Karpas-422 (cell line): ENCODE results near the gene ZNG1A. TPM values are rescaled to one million over a fixed set of nuclear protein-coding genes. Genes with fewer than 3 reads are reported as not detected.
"Not testable (repeated sequence)": the region's sequence is repeated elsewhere in the genome, so short reads cannot be mapped to it uniquely, and the experiment has no call there.

ENCODE experiments used
- DNase-seq: peaks from one replicate; pipeline ENCODE4 v3.0.0-alpha.2; 2015
- H2AFZ ChIP-seq: fragments of 200-600 bp; sonication (generic); 2 replicates; pipeline ENCODE4 v1.6.1; 2014; ENCODE audit warnings: antibody characterized with exemption, low read length, mixed read lengths
- H3K27ac ChIP-seq: fragments of 200-600 bp; sonication (generic); 2 replicates; pipeline ENCODE4 v1.5.1; 2014; ENCODE audit warnings: mild to moderate bottlenecking, low read length, moderate library complexity
- H3K27me3 ChIP-seq: fragments of 200-600 bp; sonication (generic); 2 replicates; pipeline ENCODE4 v1.6.1; 2014; ENCODE audit warnings: low read length, mixed read lengths
- H3K36me3 ChIP-seq: fragments of 200-600 bp; sonication (generic); 2 replicates; pipeline ENCODE4 v1.6.1; 2014; ENCODE audit warnings: low read length, mixed read lengths; ENCODE audit not compliant: insufficient read depth
- H3K4me1 ChIP-seq: fragments of 200-600 bp; sonication (generic); 2 replicates; pipeline ENCODE4 v1.6.1; 2014; ENCODE audit warnings: mild to moderate bottlenecking, low read length, mixed read lengths
- H3K4me2 ChIP-seq: fragments of 200-600 bp; sonication (generic); 2 replicates; pipeline ENCODE4 v1.6.1; 2014; ENCODE audit warnings: low read length, low read depth, mild to moderate bottlenecking; ENCODE audit not compliant: poor library complexity, severe bottlenecking
- H3K4me3 ChIP-seq: fragments of 200-600 bp; sonication (generic); 2 replicates; pipeline ENCODE4 v1.5.1; 2014; ENCODE audit warnings: mild to moderate bottlenecking, antibody characterized with exemption, low read length, mixed read lengths
- H3K79me2 ChIP-seq: fragments of 200-600 bp; sonication (generic); 2 replicates; pipeline ENCODE4 v1.6.1; 2014; ENCODE audit warnings: mild to moderate bottlenecking, low read length, mixed read lengths
- H3K9ac ChIP-seq: fragments of 200-600 bp; sonication (generic); 2 replicates; pipeline ENCODE4 v1.6.0; 2014; ENCODE audit warnings: low read length
- H3K9me2 ChIP-seq: fragments of 200-600 bp; sonication (generic), shearing (Covaris generic); replicated peaks from 2 replicates; pipeline ENCODE4 v1.6.0; 2014; ENCODE audit warnings: mild to moderate bottlenecking, low read length, moderate library complexity; ENCODE audit not compliant: insufficient read depth
- H3K9me3 ChIP-seq: fragments of 300-700, 200-600 bp; sonication (generic); 2 replicates; pipeline ENCODE4 v1.6.1; 2014; ENCODE audit warnings: low read length, mixed read lengths
- H4K20me1 ChIP-seq: fragments of 200-600 bp; sonication (generic); 2 replicates; pipeline ENCODE4 v1.6.1; 2014; ENCODE audit warnings: mild to moderate bottlenecking, antibody characterized with exemption, low read length, low read depth; ENCODE audit not compliant: insufficient read depth
- total RNA-seq: library from RNA; depleted of rRNA; stranded (reverse); fragments of >200 nt; shearing (Covaris generic); gene quantifications from 2 replicates; pipeline ENCODE4 v1.2.3, GENCODE V29; 2014; ENCODE audit warnings: low replicate concordance

The ZNG1A gene
- total RNA-seq, 1 experiment from 2014 or later: 71.0 TPM

GRCh38 chr9:139880-140279 is 39.0 kb downstream of the ZNG1A start:
- H2AFZ ChIP-seq, H3K4me1 ChIP-seq, H3K27me3 ChIP-seq, H3K9me2 ChIP-seq, H3K27ac ChIP-seq, H4K20me1 ChIP-seq, H3K4me2 ChIP-seq, H3K4me3 ChIP-seq, H3K36me3 ChIP-seq, H3K9ac ChIP-seq, DNase-seq, H3K79me2 ChIP-seq, H3K9me3 ChIP-seq: not testable (repeated sequence)

GRCh38 chr9:117995-118467 is 60.8 kb downstream of the ZNG1A start, which contains the start of gene FOXD4:
Gene FOXD4, minus strand, starts transcription at chr9:118417. Its CDS starts 298 bp downstream, at chr9:118119.
- not testable (repeated sequence) for H3K36me3 ChIP-seq, H3K27ac ChIP-seq, H3K9me3 ChIP-seq, H3K27me3 ChIP-seq, H3K9ac ChIP-seq, H2AFZ ChIP-seq, H4K20me1 ChIP-seq, H3K79me2 ChIP-seq, H3K4me2 ChIP-seq, DNase-seq, H3K9me2 ChIP-seq, H3K4me3 ChIP-seq, H3K4me1 ChIP-seq

GRCh38 chr9:117144-117994 is 61.5 kb downstream of the ZNG1A start:
- not testable (repeated sequence) for H3K4me2 ChIP-seq, DNase-seq, H2AFZ ChIP-seq, H3K9me2 ChIP-seq, H3K79me2 ChIP-seq, H3K27me3 ChIP-seq, H3K4me3 ChIP-seq, H3K9me3 ChIP-seq, H3K9ac ChIP-seq, H3K27ac ChIP-seq, H3K36me3 ChIP-seq, H3K4me1 ChIP-seq, H4K20me1 ChIP-seq

- H4K20me1 ChIP-seq, H3K27ac ChIP-seq, DNase-seq, H3K27me3 ChIP-seq, H2AFZ ChIP-seq, H3K36me3 ChIP-seq, H3K4me3 ChIP-seq, H3K4me2 ChIP-seq, H3K4me1 ChIP-seq, H3K9me2 ChIP-seq, H3K9me3 ChIP-seq, H3K9ac ChIP-seq, H3K79me2 ChIP-seq: not testable (repeated sequence)
Measured at GRCh38 chr9:116239-117077, 62.4 kb downstream of the ZNG1A start.

- H3K4me2 ChIP-seq: not testable (repeated sequence)
Measured at GRCh38 chr9:115118-115451, 63.8 kb downstream of the ZNG1A start.

GRCh38 chr9:114267-115117 is 64.4 kb downstream of the ZNG1A start:
- H4K20me1 ChIP-seq, H3K4me1 ChIP-seq, H3K9me3 ChIP-seq, H3K9me2 ChIP-seq, H3K36me3 ChIP-seq, DNase-seq, H3K4me2 ChIP-seq, H3K79me2 ChIP-seq, H3K9ac ChIP-seq, H3K4me3 ChIP-seq, H3K27me3 ChIP-seq, H2AFZ ChIP-seq, H3K27ac ChIP-seq: not testable (repeated sequence)

More at GRCh38 chr9:115118-115451, 63.8 kb downstream of the ZNG1A start:
- not testable (repeated sequence) for H2AFZ ChIP-seq, H3K9ac ChIP-seq, DNase-seq, H3K4me1 ChIP-seq, H3K27me3 ChIP-seq, H3K4me3 ChIP-seq, H3K9me2 ChIP-seq, H4K20me1 ChIP-seq, H3K9me3 ChIP-seq, H3K27ac ChIP-seq, H3K79me2 ChIP-seq, H3K36me3 ChIP-seq

GRCh38 chr9:113468-114266 is 65.2 kb downstream of the ZNG1A start:
- H3K36me3 ChIP-seq, H3K9ac ChIP-seq, H2AFZ ChIP-seq, H3K9me2 ChIP-seq, H4K20me1 ChIP-seq, H3K4me3 ChIP-seq, H3K4me1 ChIP-seq, H3K9me3 ChIP-seq, H3K79me2 ChIP-seq, H3K27ac ChIP-seq, DNase-seq, H3K27me3 ChIP-seq, H3K4me2 ChIP-seq: not testable (repeated sequence)
